ENCODE results near the gene PLB1. TPM values are rescaled to one million over a fixed set of nuclear protein-coding genes. Genes with fewer than 3 reads are reported as not detected.

The PLB1 gene
- total RNA-seq, 2 donors from 2014 or later: 1.0 to 12.9 TPM

DNA sequence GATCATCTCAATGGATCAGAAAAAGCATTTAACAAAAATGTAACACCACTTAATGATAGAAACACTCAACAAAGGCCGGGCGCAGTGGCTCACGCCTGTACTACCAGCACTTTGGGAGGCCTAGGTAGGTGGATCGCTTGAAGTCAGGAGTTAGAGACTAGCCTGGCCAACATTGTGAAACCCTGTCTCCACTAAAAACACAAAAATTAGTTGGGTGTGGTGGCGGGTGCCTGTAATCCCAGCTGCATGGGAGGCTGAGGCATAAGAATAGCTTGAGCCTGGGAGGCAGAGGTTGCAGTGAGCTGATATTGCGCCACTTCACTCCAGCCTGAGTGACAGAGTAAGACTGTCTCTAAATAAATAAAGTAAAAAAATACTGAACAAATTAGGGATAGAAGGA is 74.6 kb downstream of the PLB1 start:
- no peaks in the 10 kb centered on the region for H3K36me3 ChIP-seq (replicated peaks in 1 of 2; ENCODE audit: insufficient read depth in 1 of 2, low read depth in 2 of 2)
- TF ChIP-seq CTCF (IDR thresholded peaks at IDR 0.05): no peak
- no peak for TF ChIP-seq POLR2A (IDR thresholded peaks at IDR 0.05)
- H3K4me3 ChIP-seq: no peak overlapping the region
- peaks cover 4% of the 10 kb centered on the region for H3K4me1 ChIP-seq
- no peaks in the 10 kb centered on the region for H3K9me3 ChIP-seq
- ATAC-seq: no peak
- no peak overlapping the region for H3K27ac ChIP-seq
- 72 to 83% methylated on average over 6 of the region's 6 CpGs for WGBS, 2 donors
- no peak for DNase-seq
- no peaks in the 10 kb centered on the region for H3K27me3 ChIP-seq
- intact Hi-C loops (cut with DNase I): no loop called here

DNA sequence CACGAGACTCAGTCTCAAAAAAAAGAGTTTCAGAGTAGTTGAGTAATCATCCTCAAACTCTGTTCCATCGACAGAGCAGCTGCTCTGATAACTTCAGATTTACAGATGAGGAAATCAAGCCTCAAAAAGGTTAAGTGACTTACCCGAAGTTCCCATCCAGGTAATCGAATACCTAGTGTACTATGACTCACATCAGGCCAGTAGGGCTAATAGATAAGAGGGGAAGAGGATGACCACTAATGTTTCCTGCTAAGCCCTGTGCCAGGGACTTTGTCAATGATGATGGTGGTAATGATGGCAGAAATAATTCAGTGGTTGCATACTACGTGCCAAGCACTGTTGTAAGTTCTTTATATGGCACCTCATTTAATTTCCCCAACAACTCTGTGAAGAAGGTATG is 80.9 kb downstream of the PLB1 start:
- no peaks in the 10 kb centered on the region for H3K36me3 ChIP-seq (replicated peaks in 1 of 2; ENCODE audit: insufficient read depth in 1 of 2, low read depth in 2 of 2)
- H3K4me1 ChIP-seq: no peaks in the 10 kb centered on the region
- DNase-seq: no peak
- no peak overlapping the region for H3K4me3 ChIP-seq
- H3K27me3 ChIP-seq: no peaks in the 10 kb centered on the region
- no peaks in the 10 kb centered on the region for H3K9me3 ChIP-seq
- no peak for ATAC-seq
- TF ChIP-seq CTCF (IDR thresholded peaks at IDR 0.05): no peak
- TF ChIP-seq POLR2A (IDR thresholded peaks at IDR 0.05): no peak
- intact Hi-C loops (cut with DNase I): no loop called here
- no peak overlapping the region for H3K27ac ChIP-seq
- WGBS, 2 donors: 72 to 77% methylated on average over 5 of the region's 5 CpGs

GRCh38 chr2:28577791-28578680 is 82.2 kb downstream of the PLB1 start:
- intact Hi-C loops (cut with DNase I): no loop called here
- H3K36me3 ChIP-seq (replicated peaks in 1 of 2; ENCODE audit: insufficient read depth in 1 of 2, low read depth in 2 of 2): no peaks in the 10 kb centered on the region
- H3K4me3 ChIP-seq: no peak overlapping the region
- TF ChIP-seq POLR2A (IDR thresholded peaks at IDR 0.05) (no peak), CTCF (IDR thresholded peaks at IDR 0.05) (no peak)
- no peaks in the 10 kb centered on the region for H3K27me3 ChIP-seq
- no peak for DNase-seq
- H3K27ac ChIP-seq: no peak overlapping the region
- WGBS, 2 donors: 80 to 84% methylated on average over 12 to 16 of the region's 16 CpGs
- ATAC-seq: no peak
- no peaks in the 10 kb centered on the region for H3K9me3 ChIP-seq
- H3K4me1 ChIP-seq: no peaks in the 10 kb centered on the region

DNA sequence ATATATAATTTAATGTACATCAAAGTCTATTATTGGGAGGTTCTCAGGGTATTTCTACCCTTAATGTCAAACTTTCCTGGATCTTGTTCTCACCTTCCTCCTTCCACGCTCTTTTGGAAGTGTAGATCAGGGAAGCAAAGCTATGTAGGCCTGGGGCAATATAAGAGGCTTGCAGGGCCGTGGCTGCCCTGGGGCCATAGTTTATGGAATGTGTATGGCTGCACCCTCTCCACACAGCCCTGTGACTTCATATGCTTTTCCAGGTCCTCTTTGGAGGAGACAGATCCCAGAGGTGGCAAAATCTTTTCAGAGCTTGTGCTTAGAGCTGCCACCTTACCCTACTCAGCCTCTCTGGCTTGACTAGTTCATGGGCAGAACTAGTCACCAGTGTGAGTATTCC is 82.9 kb downstream of the PLB1 start:
- WGBS, 2 donors: 75 to 80% methylated on average over 2 of the region's 2 CpGs
- Histone ChIP-seq H3K27me3 (no peaks in the 10 kb centered on the region), H3K4me3 (no peak overlapping the region), H3K9me3 (no peaks in the 10 kb centered on the region), H3K4me1 (no peaks in the 10 kb centered on the region), H3K36me3 (replicated peaks in 1 of 2; ENCODE audit: insufficient read depth in 1 of 2, low read depth in 2 of 2) (no peaks in the 10 kb centered on the region), H3K27ac (no peak overlapping the region)
- ATAC-seq: no peak
- TF ChIP-seq POLR2A (IDR thresholded peaks at IDR 0.05) (no peak), CTCF (IDR thresholded peaks at IDR 0.05) (no peak)
- intact Hi-C loops (cut with DNase I): no loop called here
- DNase-seq: no peak

DNA sequence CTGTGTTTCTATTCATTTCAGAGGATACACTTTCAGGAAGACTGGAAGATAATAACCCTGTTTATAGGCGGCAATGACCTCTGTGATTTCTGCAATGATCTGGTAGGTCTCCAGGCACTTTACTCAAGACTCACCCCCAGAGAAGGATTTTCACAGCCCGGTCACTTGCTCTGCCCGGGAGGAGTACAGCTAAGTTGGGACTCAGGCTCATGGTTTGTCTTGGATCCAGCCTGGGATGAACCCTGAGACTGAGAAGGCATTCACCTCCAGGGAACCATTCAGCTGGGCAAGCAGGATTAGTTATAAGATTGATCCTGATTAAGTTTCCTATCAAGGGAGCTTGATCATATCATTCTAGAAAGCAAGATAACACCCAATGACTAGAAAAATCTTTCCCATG is 83.7 kb downstream of the PLB1 start:
- no peak overlapping the region for H3K27ac ChIP-seq
- H3K4me1 ChIP-seq: no peaks in the 10 kb centered on the region
- no peaks in the 10 kb centered on the region for H3K36me3 ChIP-seq (replicated peaks in 1 of 2; ENCODE audit: insufficient read depth in 1 of 2, low read depth in 2 of 2)
- H3K27me3 ChIP-seq: no peaks in the 10 kb centered on the region
- H3K9me3 ChIP-seq: no peaks in the 10 kb centered on the region
- DNase-seq (no peak), ATAC-seq (no peak)
- H3K4me3 ChIP-seq: no peak overlapping the region
- WGBS, 2 donors: 77 to 95% methylated on average over 3 of the region's 3 CpGs
- intact Hi-C loops (cut with DNase I): no loop called here
- no peak for TF ChIP-seq CTCF (IDR thresholded peaks at IDR 0.05)
- no peak for TF ChIP-seq POLR2A (IDR thresholded peaks at IDR 0.05)
